ENCODE results near the gene SPIB.
"Not testable (repeated sequence)": the region's sequence is repeated elsewhere in the genome, so short reads cannot be mapped to it uniquely, and the experiment has no call there.

Gene SPIB

GRCh38 chr19:50465986-50466705 lies 47.4 kb downstream of the SPIB start:
- H3K4me3 ChIP-seq (ENCODE audit: low read depth in 1 of 2, low read length in 2 of 2): no peak overlapping the region
- H3K9ac ChIP-seq (ENCODE audit: low read depth in 1 of 2, low read length in 2 of 2): no peak overlapping the region
- no peaks in the 10 kb centered on the region for H3K36me3 ChIP-seq (ENCODE audit: control insufficient read depth in 1 of 2, insufficient read depth in 2 of 2, low read length in 2 of 2)
- H3K9me3 ChIP-seq (ENCODE audit: control insufficient read depth in 1 of 2, low read length in 2 of 2): no peaks in the 10 kb centered on the region
- no peak overlapping the region for H3K27ac ChIP-seq (ENCODE audit: low read depth, low read length)
- H3K4me1 ChIP-seq (ENCODE audit: control insufficient read depth in 1 of 2, insufficient read depth in 2 of 2, low read length in 2 of 2): peaks cover 26 to 30% of the 10 kb centered on the region in 2 donors
- no peaks in the 10 kb centered on the region for H3K27me3 ChIP-seq (ENCODE audit: control insufficient read depth in 1 of 2, insufficient read depth in 2 of 2, low read length in 2 of 2)

GRCh38 chr19:50466706-50467039 lies 47.9 kb downstream of the SPIB start:
- H3K36me3 ChIP-seq (ENCODE audit: control insufficient read depth in 1 of 2, insufficient read depth in 2 of 2, low read length in 2 of 2): no peaks in the 10 kb centered on the region
- peaks cover 26 to 30% of the 10 kb centered on the region in 2 donors for H3K4me1 ChIP-seq (ENCODE audit: control insufficient read depth in 1 of 2, insufficient read depth in 2 of 2, low read length in 2 of 2)
- H3K9ac ChIP-seq (ENCODE audit: low read depth in 1 of 2, low read length in 2 of 2): no peak overlapping the region
- peak overlapping the region; percentile 42 for H3K27ac ChIP-seq (ENCODE audit: low read depth, low read length)
- H3K27me3 ChIP-seq (ENCODE audit: control insufficient read depth in 1 of 2, insufficient read depth in 2 of 2, low read length in 2 of 2): no peaks in the 10 kb centered on the region
- H3K9me3 ChIP-seq (ENCODE audit: control insufficient read depth in 1 of 2, low read length in 2 of 2): no peaks in the 10 kb centered on the region
- H3K4me3 ChIP-seq (ENCODE audit: low read depth in 1 of 2, low read length in 2 of 2): no peak overlapping the region

GRCh38 chr19:50467566-50467965 lies 48.8 kb downstream of the SPIB start:
- Histone ChIP-seq H3K9me3 (ENCODE audit: control insufficient read depth in 1 of 2, low read length in 2 of 2) (no peaks in the 10 kb centered on the region), H3K27me3 (ENCODE audit: control insufficient read depth in 1 of 2, insufficient read depth in 2 of 2, low read length in 2 of 2) (no peaks in the 10 kb centered on the region), H3K9ac (ENCODE audit: low read depth in 1 of 2, low read length in 2 of 2) (no peak overlapping the region), H3K4me1 (ENCODE audit: control insufficient read depth in 1 of 2, insufficient read depth in 2 of 2, low read length in 2 of 2) (peaks cover 26 to 30% of the 10 kb centered on the region in 2 donors), H3K4me3 (ENCODE audit: low read depth in 1 of 2, low read length in 2 of 2) (no peak overlapping the region), H3K36me3 (ENCODE audit: control insufficient read depth in 1 of 2, insufficient read depth in 2 of 2, low read length in 2 of 2) (no peaks in the 10 kb centered on the region), H3K27ac (ENCODE audit: low read depth, low read length) (no peak overlapping the region)

- Histone ChIP-seq H3K27me3 (ENCODE audit: control insufficient read depth in 1 of 2, insufficient read depth in 2 of 2, low read length in 2 of 2) (no peaks in the 10 kb centered on the region), H3K4me3 (ENCODE audit: low read depth in 1 of 2, low read length in 2 of 2) (no peak overlapping the region), H3K27ac (ENCODE audit: low read depth, low read length) (no peak overlapping the region), H3K4me1 (ENCODE audit: control insufficient read depth in 1 of 2, insufficient read depth in 2 of 2, low read length in 2 of 2) (peaks cover 26 to 30% of the 10 kb centered on the region in 2 donors), H3K36me3 (ENCODE audit: control insufficient read depth in 1 of 2, insufficient read depth in 2 of 2, low read length in 2 of 2) (no peaks in the 10 kb centered on the region), H3K9ac (ENCODE audit: low read depth in 1 of 2, low read length in 2 of 2) (no peak overlapping the region), H3K9me3 (ENCODE audit: control insufficient read depth in 1 of 2, low read length in 2 of 2) (no peaks in the 10 kb centered on the region)
Measured at GRCh38 chr19:50468818-50469217, 50.1 kb downstream of the SPIB start.

- H3K36me3 ChIP-seq (ENCODE audit: control insufficient read depth in 1 of 2, insufficient read depth in 2 of 2, low read length in 2 of 2); H3K27me3 ChIP-seq (ENCODE audit: control insufficient read depth in 1 of 2, insufficient read depth in 2 of 2, low read length in 2 of 2); H3K27ac ChIP-seq (ENCODE audit: low read depth, low read length); H3K9ac ChIP-seq (ENCODE audit: low read depth in 1 of 2, low read length in 2 of 2); H3K4me1 ChIP-seq (ENCODE audit: control insufficient read depth in 1 of 2, insufficient read depth in 2 of 2, low read length in 2 of 2); H3K4me3 ChIP-seq (ENCODE audit: low read depth in 1 of 2, low read length in 2 of 2); H3K9me3 ChIP-seq (ENCODE audit: control insufficient read depth in 1 of 2, low read length in 2 of 2): not testable (repeated sequence)
Measured at GRCh38 chr19:50473336-50473735, 54.6 kb downstream of the SPIB start.

GRCh38 chr19:50475101-50475568 lies 56.4 kb downstream of the SPIB start:
- no peaks in the 10 kb centered on the region for H3K27me3 ChIP-seq (ENCODE audit: control insufficient read depth in 1 of 2, insufficient read depth in 2 of 2, low read length in 2 of 2)
- H3K9me3 ChIP-seq (ENCODE audit: control insufficient read depth in 1 of 2, low read length in 2 of 2): no peaks in the 10 kb centered on the region
- H3K27ac ChIP-seq (ENCODE audit: low read depth, low read length): no peak overlapping the region
- H3K36me3 ChIP-seq (ENCODE audit: control insufficient read depth in 1 of 2, insufficient read depth in 2 of 2, low read length in 2 of 2): peaks cover 20 to 21% of the 10 kb centered on the region in 2 donors
- peaks cover 7 to 8% of the 10 kb centered on the region in 2 donors for H3K4me1 ChIP-seq (ENCODE audit: control insufficient read depth in 1 of 2, insufficient read depth in 2 of 2, low read length in 2 of 2)
- H3K4me3 ChIP-seq (ENCODE audit: low read depth in 1 of 2, low read length in 2 of 2): no peak overlapping the region
- H3K9ac ChIP-seq (ENCODE audit: low read depth in 1 of 2, low read length in 2 of 2): no peak overlapping the region

GRCh38 chr19:50475736-50476223 lies 57.0 kb downstream of the SPIB start:
- no peak overlapping the region for H3K9ac ChIP-seq (ENCODE audit: low read depth in 1 of 2, low read length in 2 of 2)
- no peaks in the 10 kb centered on the region for H3K9me3 ChIP-seq (ENCODE audit: control insufficient read depth in 1 of 2, low read length in 2 of 2)
- no peak overlapping the region for H3K27ac ChIP-seq (ENCODE audit: low read depth, low read length)
- H3K27me3 ChIP-seq (ENCODE audit: control insufficient read depth in 1 of 2, insufficient read depth in 2 of 2, low read length in 2 of 2): no peaks in the 10 kb centered on the region
- H3K4me1 ChIP-seq (ENCODE audit: control insufficient read depth in 1 of 2, insufficient read depth in 2 of 2, low read length in 2 of 2): peaks cover 7 to 8% of the 10 kb centered on the region in 2 donors
- H3K4me3 ChIP-seq (ENCODE audit: low read depth in 1 of 2, low read length in 2 of 2): peak overlapping the region; percentile 78 to 95
- H3K36me3 ChIP-seq (ENCODE audit: control insufficient read depth in 1 of 2, insufficient read depth in 2 of 2, low read length in 2 of 2): peaks cover 20 to 28% of the 10 kb centered on the region in 2 donors

DNA sequence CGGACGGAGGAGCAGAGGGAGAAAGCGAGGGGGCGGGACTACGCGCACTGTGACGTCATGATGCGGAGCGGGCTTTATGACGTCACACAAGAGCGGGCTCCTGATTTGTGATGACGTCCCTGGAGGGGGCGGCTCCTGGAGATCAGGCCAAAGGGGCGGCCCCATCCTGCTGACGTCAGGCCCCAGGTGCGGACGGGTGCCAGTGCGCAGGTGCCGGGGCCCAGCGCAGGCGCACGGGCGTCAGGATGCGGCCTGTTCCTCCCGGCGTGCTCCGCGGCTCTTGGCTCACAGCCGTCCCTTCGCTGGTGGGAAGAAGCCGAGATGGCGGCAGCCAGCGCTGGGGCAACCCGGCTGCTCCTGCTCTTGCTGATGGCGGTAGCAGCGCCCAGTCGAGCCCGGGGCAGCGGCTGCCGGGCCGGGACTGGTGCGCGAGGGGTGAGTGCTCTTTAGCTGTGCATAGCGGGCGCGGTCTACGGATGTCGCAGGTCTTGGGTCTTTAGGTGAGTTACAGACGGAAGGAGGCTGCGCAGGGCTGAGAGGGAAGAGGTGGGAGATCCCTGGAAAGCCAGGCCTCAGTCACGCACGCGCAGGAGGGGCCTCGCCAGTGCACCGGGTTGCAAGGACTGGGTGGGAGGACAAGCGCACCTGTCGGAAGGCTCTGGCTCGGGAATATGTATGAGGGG lies 57.6 kb downstream of the SPIB start, which contains the start of the genes EMC10 and GARIN5A:
TSS of gene EMC10 (plus strand) at position 284 of the 683 bp plus-strand sequence. CDS start at position 322, 38 bp downstream.
TSS of gene GARIN5A (minus strand) at position 625 of the 683 bp plus-strand sequence. CDS start at position 165, 460 bp downstream.
- Histone ChIP-seq H3K9ac (ENCODE audit: low read depth in 1 of 2, low read length in 2 of 2) (peak within 1 kb of the TSS; percentile 74 to 84), H3K9me3 (ENCODE audit: control insufficient read depth in 1 of 2, low read length in 2 of 2) (no peaks in the 10 kb centered on the region), H3K27ac (ENCODE audit: low read depth, low read length) (peak within 1 kb of the TSS; percentile 79)

DNA sequence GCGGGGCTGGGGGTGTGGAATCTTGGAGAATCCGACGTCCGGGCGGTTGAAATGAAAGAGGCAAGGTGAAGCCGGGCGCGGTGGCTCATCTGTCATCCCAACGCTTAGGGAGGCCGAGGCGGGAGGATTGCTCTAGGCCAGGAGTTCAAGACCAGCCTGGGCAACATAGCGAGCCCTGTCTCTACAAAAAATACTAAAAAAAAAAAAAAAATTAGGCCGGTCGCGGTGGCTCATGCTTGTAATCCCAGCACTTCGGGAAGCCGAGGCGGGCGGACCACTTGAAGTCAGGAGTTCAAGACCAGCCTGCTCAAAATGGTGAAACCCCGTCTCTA lies 58.1 kb downstream of the SPIB start:
- Histone ChIP-seq H3K9ac (ENCODE audit: low read depth in 1 of 2, low read length in 2 of 2) (peak overlapping the region; percentile 74 to 84), H3K36me3 (ENCODE audit: control insufficient read depth in 1 of 2, insufficient read depth in 2 of 2, low read length in 2 of 2) (peaks cover 20 to 37% of the 10 kb centered on the region in 2 donors), H3K27ac (ENCODE audit: low read depth, low read length) (peak overlapping the region; percentile 79), H3K4me1 (ENCODE audit: control insufficient read depth in 1 of 2, insufficient read depth in 2 of 2, low read length in 2 of 2) (peaks cover 7 to 8% of the 10 kb centered on the region in 2 donors), H3K27me3 (ENCODE audit: control insufficient read depth in 1 of 2, insufficient read depth in 2 of 2, low read length in 2 of 2) (no peaks in the 10 kb centered on the region), H3K9me3 (ENCODE audit: control insufficient read depth in 1 of 2, low read length in 2 of 2) (no peaks in the 10 kb centered on the region), H3K4me3 (ENCODE audit: low read depth in 1 of 2, low read length in 2 of 2) (peak overlapping the region; percentile 78 to 95)

More for the DNA sequence above, 57.6 kb downstream of the SPIB start, which contains the start of the genes EMC10 and GARIN5A:
- Histone ChIP-seq H3K27me3 (ENCODE audit: control insufficient read depth in 1 of 2, insufficient read depth in 2 of 2, low read length in 2 of 2) (no peaks in the 10 kb centered on the region), H3K4me3 (ENCODE audit: low read depth in 1 of 2, low read length in 2 of 2) (peak within 1 kb of the TSS; percentile 78 to 95), H3K4me1 (ENCODE audit: control insufficient read depth in 1 of 2, insufficient read depth in 2 of 2, low read length in 2 of 2) (peaks cover 7 to 8% of the 10 kb centered on the region in 2 donors), H3K36me3 (ENCODE audit: control insufficient read depth in 1 of 2, insufficient read depth in 2 of 2, low read length in 2 of 2) (peaks cover 20 to 32% of the 10 kb centered on the region in 2 donors)
